ENCODE measurements around the gene LRCH1. TPM values are rescaled to one million over a fixed set of nuclear protein-coding genes. Genes with fewer than 3 reads are reported as not detected.
A peak's percentile ranks its signal among the peaks of the same experiment; 100 is the strongest.

Gene LRCH1
- total RNA-seq, 1 donor from 2014 or later = 2.9 TPM

- no peak overlapping the region for H3K4me3 ChIP-seq
Observed at GRCh38 chr13:46682707-46683106, 129.7 kb downstream of the LRCH1 start.

GRCh38 chr13:46683676-46684260, 130.8 kb downstream of the LRCH1 start:
- peaks cover 45% of the 10 kb centered on the region for H3K4me1 Mint-ChIP-seq
- no peaks in the 10 kb centered on the region for H3K27me3 Mint-ChIP-seq (ENCODE audit: insufficient read depth, low read depth)

More at GRCh38 chr13:46682707-46683106, 129.7 kb downstream of the LRCH1 start:
- Histone ChIP-seq H3K4me1 (peaks cover 82% of the 10 kb centered on the region), H3K27ac (no peak overlapping the region), H3K27me3 (no peaks in the 10 kb centered on the region), H2AFZ (replicated peaks) (no peak overlapping the region), H3K36me3 (no peaks in the 10 kb centered on the region), H3K79me2 (ENCODE audit: low read depth) (no peaks in the 10 kb centered on the region), H3K9me3 (ENCODE audit: low read depth) (no peaks in the 10 kb centered on the region), H4K20me1 (ENCODE audit: low read depth) (no peaks in the 10 kb centered on the region), H3F3A (ENCODE audit: low read depth) (peaks cover 24% of the 10 kb centered on the region), H3K9ac (no peak overlapping the region), H3K4me2 (no peak overlapping the region)
- H3K27me3 Mint-ChIP-seq (ENCODE audit: insufficient read depth, low read depth) = no peaks in the 10 kb centered on the region
- no peak for DNase-seq (ENCODE audit: low spot score)
- H3K4me3 Mint-ChIP-seq = no peak overlapping the region
- H3K9me3 Mint-ChIP-seq = no peaks in the 10 kb centered on the region
- H3K36me3 Mint-ChIP-seq = peaks cover 2% of the 10 kb centered on the region
- peaks cover 40% of the 10 kb centered on the region for H3K4me1 Mint-ChIP-seq
- no peak for TF ChIP-seq EZH2phosphoT487 (IDR thresholded peaks at IDR 0.05)
- TF ChIP-seq EZH2 (IDR thresholded peaks at IDR 0.05) = no peak
- no peak for TF ChIP-seq CTCF (IDR thresholded peaks at IDR 0.05)
- H3K27ac Mint-ChIP-seq = no peak overlapping the region

GRCh38 chr13:46684287-46685001, 131.5 kb downstream of the LRCH1 start:
- H2AFZ ChIP-seq (replicated peaks) = no peak overlapping the region
- H4K20me1 ChIP-seq (ENCODE audit: low read depth) = no peaks in the 10 kb centered on the region
- no peak overlapping the region for H3K9ac ChIP-seq
- peak overlapping the region; percentile 70 for H3K27ac ChIP-seq
- H3K9me3 ChIP-seq (ENCODE audit: low read depth) = no peaks in the 10 kb centered on the region
- no peak overlapping the region for H3K4me3 Mint-ChIP-seq
- H3K27ac Mint-ChIP-seq = peak overlapping the region; percentile 88
- H3K4me1 ChIP-seq = peaks cover 80% of the 10 kb centered on the region
- H3K4me1 Mint-ChIP-seq = peaks cover 45% of the 10 kb centered on the region
- peak overlapping the region; percentile 33 for H3K4me2 ChIP-seq
- no peaks in the 10 kb centered on the region for H3K9me3 Mint-ChIP-seq
- no peak overlapping the region for H3K4me3 ChIP-seq
- peak; percentile 69 for DNase-seq (ENCODE audit: low spot score)
- H3F3A ChIP-seq (ENCODE audit: low read depth) = peaks cover 17% of the 10 kb centered on the region
- H3K36me3 ChIP-seq = no peaks in the 10 kb centered on the region
- H3K36me3 Mint-ChIP-seq = peaks cover 2% of the 10 kb centered on the region
- TF ChIP-seq EZH2 (IDR thresholded peaks at IDR 0.05) (no peak), CTCF (IDR thresholded peaks at IDR 0.05) (peak; percentile 18)
- no peaks in the 10 kb centered on the region for H3K27me3 ChIP-seq
- no peaks in the 10 kb centered on the region for H3K79me2 ChIP-seq (ENCODE audit: low read depth)
- no peaks in the 10 kb centered on the region for H3K27me3 Mint-ChIP-seq (ENCODE audit: insufficient read depth, low read depth)

More at GRCh38 chr13:46683676-46684260, 130.8 kb downstream of the LRCH1 start:
- Histone ChIP-seq H3K9ac (no peak overlapping the region), H3K79me2 (ENCODE audit: low read depth) (no peaks in the 10 kb centered on the region), H4K20me1 (ENCODE audit: low read depth) (no peaks in the 10 kb centered on the region), H3K9me3 (ENCODE audit: low read depth) (no peaks in the 10 kb centered on the region), H3K4me1 (peaks cover 85% of the 10 kb centered on the region), H3K4me2 (peak overlapping the region; percentile 33), H2AFZ (replicated peaks) (no peak overlapping the region), H3K36me3 (no peaks in the 10 kb centered on the region), H3F3A (ENCODE audit: low read depth) (peaks cover 24% of the 10 kb centered on the region), H3K4me3 (no peak overlapping the region), H3K27ac (no peak overlapping the region), H3K27me3 (no peaks in the 10 kb centered on the region)
- H3K9me3 Mint-ChIP-seq = no peaks in the 10 kb centered on the region
- TF ChIP-seq EZH2phosphoT487 (IDR thresholded peaks at IDR 0.05) (no peak), CTCF (IDR thresholded peaks at IDR 0.05) (no peak)
- DNase-seq (ENCODE audit: low spot score) = no peak
- H3K4me3 Mint-ChIP-seq = no peak overlapping the region
- H3K36me3 Mint-ChIP-seq = peaks cover 2% of the 10 kb centered on the region
- H3K27ac Mint-ChIP-seq = no peak overlapping the region
